Measurements from ENCODE around the gene SMARCE1.

The SMARCE1 gene

GRCh38 chr17:40645291-40645690 lies 2.3 kb downstream of the SMARCE1 start:
- Histone ChIP-seq H3K36me3 (ENCODE audit: control insufficient read depth, insufficient read depth, low read length, severe bottlenecking) (peaks cover 51% of the 10 kb centered on the region), H3K4me1 (ENCODE audit: control insufficient read depth, insufficient read depth, low read length) (peaks cover 38% of the 10 kb centered on the region), H3K9ac (ENCODE audit: low read length) (peak overlapping the region; percentile 99), H3K4me3 (ENCODE audit: low read length) (peak overlapping the region; percentile 99), H3K9me3 (ENCODE audit: control insufficient read depth, low read length) (no peaks in the 10 kb centered on the region), H3K27me3 (replicated peaks; ENCODE audit: control insufficient read depth, insufficient read depth, low read length) (no peaks in the 10 kb centered on the region)
- DNase-seq (ENCODE audit: low read depth), result no peak

DNA sequence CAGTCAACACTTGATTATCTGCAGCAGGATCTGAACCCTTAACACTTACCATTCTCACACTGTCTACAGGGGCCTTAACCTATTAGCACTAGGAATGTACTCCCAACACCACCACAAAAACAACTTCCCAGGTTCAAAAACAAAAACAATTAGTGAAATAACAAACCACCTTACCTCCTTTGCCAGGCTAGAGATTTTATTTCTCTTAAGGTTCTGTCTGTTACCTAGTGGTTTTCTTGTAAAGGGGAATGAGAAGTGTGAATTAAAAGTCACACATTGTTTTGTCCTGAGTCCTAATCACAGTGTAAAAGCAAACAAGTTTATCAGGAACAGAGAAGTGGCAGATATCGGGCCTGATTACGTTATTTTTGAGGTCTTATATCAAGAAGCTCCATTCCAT lies 9.7 kb downstream of the SMARCE1 start:
- no peak overlapping the region for H3K9ac ChIP-seq (ENCODE audit: low read length)
- H3K4me3 ChIP-seq (ENCODE audit: low read length), result no peak overlapping the region
- no peak for DNase-seq (ENCODE audit: low read depth)
- H3K4me1 ChIP-seq (ENCODE audit: control insufficient read depth, insufficient read depth, low read length), result peaks cover 10% of the 10 kb centered on the region
- H3K27me3 ChIP-seq (replicated peaks; ENCODE audit: control insufficient read depth, insufficient read depth, low read length), result no peaks in the 10 kb centered on the region
- H3K36me3 ChIP-seq (ENCODE audit: control insufficient read depth, insufficient read depth, low read length, severe bottlenecking), result peaks cover 83% of the 10 kb centered on the region
- no peaks in the 10 kb centered on the region for H3K9me3 ChIP-seq (ENCODE audit: control insufficient read depth, low read length)

- DNase-seq (ENCODE audit: low read depth), result no peak
Observed at GRCh38 chr17:40633871-40634270, 13.7 kb downstream of the SMARCE1 start.

GRCh38 chr17:40632216-40632615 lies 15.4 kb downstream of the SMARCE1 start:
- no peak overlapping the region for H3K9ac ChIP-seq (ENCODE audit: low read length)
- no peak overlapping the region for H3K4me3 ChIP-seq (ENCODE audit: low read length)
- H3K4me1 ChIP-seq (ENCODE audit: control insufficient read depth, insufficient read depth, low read length), result no peaks in the 10 kb centered on the region
- peaks cover 100% of the 10 kb centered on the region for H3K36me3 ChIP-seq (ENCODE audit: control insufficient read depth, insufficient read depth, low read length, severe bottlenecking)
- no peaks in the 10 kb centered on the region for H3K27me3 ChIP-seq (replicated peaks; ENCODE audit: control insufficient read depth, insufficient read depth, low read length)
- DNase-seq (ENCODE audit: low read depth), result no peak
- no peaks in the 10 kb centered on the region for H3K9me3 ChIP-seq (ENCODE audit: control insufficient read depth, low read length)

More at GRCh38 chr17:40633871-40634270, 13.7 kb downstream of the SMARCE1 start:
- Histone ChIP-seq H3K4me3 (ENCODE audit: low read length) (no peak overlapping the region), H3K27me3 (replicated peaks; ENCODE audit: control insufficient read depth, insufficient read depth, low read length) (no peaks in the 10 kb centered on the region), H3K36me3 (ENCODE audit: control insufficient read depth, insufficient read depth, low read length, severe bottlenecking) (peaks cover 92% of the 10 kb centered on the region), H3K4me1 (ENCODE audit: control insufficient read depth, insufficient read depth, low read length) (no peaks in the 10 kb centered on the region), H3K9me3 (ENCODE audit: control insufficient read depth, low read length) (no peaks in the 10 kb centered on the region), H3K9ac (ENCODE audit: low read length) (no peak overlapping the region)

DNA sequence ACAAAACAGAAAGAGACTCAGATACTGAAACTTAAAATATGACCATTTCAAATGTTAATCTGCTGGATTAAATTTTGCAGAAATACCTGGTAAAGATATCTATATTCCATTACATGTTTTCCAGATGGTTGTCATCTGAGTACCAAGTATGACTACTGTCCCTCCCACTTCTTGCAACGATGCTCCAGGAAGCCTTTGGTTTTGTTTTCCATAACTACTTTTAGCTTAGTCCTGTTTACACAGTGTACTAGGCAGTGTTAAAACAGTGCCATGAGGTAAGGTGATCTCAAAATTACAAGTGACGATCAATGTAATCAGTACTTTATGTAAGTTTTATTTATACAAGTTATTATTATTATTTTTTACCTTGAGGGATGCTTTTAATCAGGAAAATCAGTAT lies 17.8 kb downstream of the SMARCE1 start:
- Histone ChIP-seq H3K36me3 (ENCODE audit: control insufficient read depth, insufficient read depth, low read length, severe bottlenecking) (peaks cover 77% of the 10 kb centered on the region), H3K27me3 (replicated peaks; ENCODE audit: control insufficient read depth, insufficient read depth, low read length) (no peaks in the 10 kb centered on the region), H3K4me3 (ENCODE audit: low read length) (no peak overlapping the region), H3K9ac (ENCODE audit: low read length) (no peak overlapping the region), H3K4me1 (ENCODE audit: control insufficient read depth, insufficient read depth, low read length) (no peaks in the 10 kb centered on the region), H3K9me3 (ENCODE audit: control insufficient read depth, low read length) (no peaks in the 10 kb centered on the region)
- DNase-seq (ENCODE audit: low read depth), result no peak

DNA sequence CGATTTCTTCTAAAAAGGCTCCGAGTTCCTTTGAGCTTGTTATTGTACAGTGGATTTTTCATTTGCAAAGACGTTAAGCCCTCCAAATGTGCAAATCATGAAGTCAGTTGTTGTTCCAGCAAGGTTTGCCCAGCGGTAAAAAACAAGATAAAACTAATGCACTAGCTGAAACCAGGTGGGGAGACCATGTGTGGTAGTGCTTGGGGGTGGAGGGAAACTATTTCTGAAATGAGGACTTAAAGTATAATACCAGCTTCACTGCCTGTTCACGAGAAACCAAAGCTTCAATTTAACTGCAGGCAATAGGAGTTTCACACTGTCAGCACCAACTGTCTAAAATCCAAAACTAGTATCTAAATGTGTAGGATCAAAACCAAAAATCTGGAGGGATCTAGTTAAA lies 22.3 kb downstream of the SMARCE1 start:
- Histone ChIP-seq H3K9me3 (ENCODE audit: control insufficient read depth, low read length) (no peaks in the 10 kb centered on the region), H3K9ac (ENCODE audit: low read length) (no peak overlapping the region), H3K4me3 (ENCODE audit: low read length) (no peak overlapping the region), H3K4me1 (ENCODE audit: control insufficient read depth, insufficient read depth, low read length) (no peaks in the 10 kb centered on the region), H3K36me3 (ENCODE audit: control insufficient read depth, insufficient read depth, low read length, severe bottlenecking) (peaks cover 32% of the 10 kb centered on the region), H3K27me3 (replicated peaks; ENCODE audit: control insufficient read depth, insufficient read depth, low read length) (no peaks in the 10 kb centered on the region)
- DNase-seq (ENCODE audit: low read depth), result no peak

DNA sequence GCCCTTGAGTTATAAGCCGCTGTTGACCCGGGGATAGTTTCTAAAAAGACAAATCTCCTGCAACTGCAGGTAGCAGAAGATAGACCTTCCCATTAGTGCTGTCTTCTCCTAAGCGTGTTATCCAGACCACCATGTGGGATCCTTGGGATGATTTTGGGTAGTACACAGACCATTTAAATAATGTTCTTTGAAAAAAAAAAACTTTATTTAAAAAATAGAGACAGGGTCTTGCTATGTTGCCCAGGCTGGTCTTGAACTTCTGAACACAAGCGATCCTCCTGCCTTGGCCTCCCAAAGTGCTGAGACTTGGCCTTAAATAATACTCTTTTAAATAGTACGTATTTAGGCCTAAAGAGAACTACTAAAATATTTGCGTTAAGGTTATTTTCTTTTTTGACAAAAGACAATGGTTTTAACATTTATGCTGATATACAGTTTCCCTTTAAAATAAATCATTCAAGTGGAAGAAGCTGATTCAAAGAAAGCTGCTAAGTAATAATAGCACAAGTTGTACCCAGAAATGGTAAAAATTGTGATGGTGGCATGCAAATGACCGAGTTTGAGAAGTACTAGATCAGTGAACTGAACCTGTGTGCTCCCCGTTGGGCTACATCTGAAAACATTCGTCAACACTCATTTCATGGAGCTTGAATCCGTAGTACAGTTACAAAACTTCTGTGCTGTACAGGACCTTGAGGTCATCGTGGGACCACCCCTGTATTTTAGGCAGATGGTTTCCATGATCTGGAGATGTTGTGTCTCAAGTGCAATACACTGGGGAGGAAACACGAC lies 24.0 kb downstream of the SMARCE1 start:
- peaks cover 5% of the 10 kb centered on the region for H3K27me3 ChIP-seq (replicated peaks; ENCODE audit: control insufficient read depth, insufficient read depth, low read length)
- DNase-seq (ENCODE audit: low read depth), result no peak
- no peak overlapping the region for H3K4me3 ChIP-seq (ENCODE audit: low read length)
- H3K4me1 ChIP-seq (ENCODE audit: control insufficient read depth, insufficient read depth, low read length), result no peaks in the 10 kb centered on the region
- H3K9ac ChIP-seq (ENCODE audit: low read length), result no peak overlapping the region
- no peaks in the 10 kb centered on the region for H3K9me3 ChIP-seq (ENCODE audit: control insufficient read depth, low read length)
- peaks cover 15% of the 10 kb centered on the region for H3K36me3 ChIP-seq (ENCODE audit: control insufficient read depth, insufficient read depth, low read length, severe bottlenecking)

DNA sequence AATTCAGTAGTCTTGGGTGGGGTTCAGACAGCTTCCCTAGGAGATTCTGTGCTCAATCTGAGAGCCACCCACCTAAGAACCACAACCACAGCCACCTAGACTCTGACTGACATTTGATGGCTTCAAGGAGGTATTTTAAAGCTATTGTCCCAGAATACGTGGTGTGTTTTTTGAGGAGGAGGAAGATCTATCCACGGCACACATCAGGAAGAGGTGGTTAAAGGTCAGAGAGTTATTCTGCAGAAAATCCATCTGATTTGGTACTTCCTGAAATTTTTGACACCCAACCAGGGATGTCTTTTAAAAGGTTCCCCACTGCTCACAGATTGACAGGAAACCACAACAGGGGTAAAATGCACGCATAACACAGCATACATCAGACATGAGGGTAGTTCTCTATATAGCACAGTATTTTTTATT lies 25.1 kb downstream of the SMARCE1 start:
- Histone ChIP-seq H3K27me3 (replicated peaks; ENCODE audit: control insufficient read depth, insufficient read depth, low read length) (peaks cover 5% of the 10 kb centered on the region), H3K4me3 (ENCODE audit: low read length) (no peak overlapping the region), H3K36me3 (ENCODE audit: control insufficient read depth, insufficient read depth, low read length, severe bottlenecking) (peaks cover 5% of the 10 kb centered on the region), H3K4me1 (ENCODE audit: control insufficient read depth, insufficient read depth, low read length) (peaks cover 6% of the 10 kb centered on the region), H3K9me3 (ENCODE audit: control insufficient read depth, low read length) (no peaks in the 10 kb centered on the region), H3K9ac (ENCODE audit: low read length) (no peak overlapping the region)
- no peak for DNase-seq (ENCODE audit: low read depth)

DNA sequence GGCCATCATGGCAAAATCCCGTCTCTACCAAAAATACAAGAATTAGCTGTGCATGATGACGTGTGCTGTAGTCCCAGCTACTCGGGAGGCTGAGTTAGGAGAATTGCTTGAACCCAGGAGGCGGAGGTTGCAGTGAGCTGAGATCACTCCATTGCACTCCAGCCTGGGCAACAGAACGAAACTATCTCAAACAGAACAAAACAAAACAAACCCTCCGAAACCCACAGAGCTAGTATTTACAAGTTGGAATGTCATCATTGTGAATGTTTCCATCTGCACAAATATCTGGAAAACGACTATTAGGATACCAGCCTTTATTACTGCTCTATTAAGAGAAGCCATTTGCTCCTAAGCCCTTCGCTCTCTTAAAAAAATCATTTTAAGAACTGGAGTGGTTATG lies 26.0 kb downstream of the SMARCE1 start:
- peak overlapping the region; percentile 6 for H3K9ac ChIP-seq (ENCODE audit: low read length)
- no peaks in the 10 kb centered on the region for H3K9me3 ChIP-seq (ENCODE audit: control insufficient read depth, low read length)
- H3K27me3 ChIP-seq (replicated peaks; ENCODE audit: control insufficient read depth, insufficient read depth, low read length), result peaks cover 11% of the 10 kb centered on the region
- H3K4me1 ChIP-seq (ENCODE audit: control insufficient read depth, insufficient read depth, low read length), result peaks cover 8% of the 10 kb centered on the region
- no peak for DNase-seq (ENCODE audit: low read depth)
- H3K36me3 ChIP-seq (ENCODE audit: control insufficient read depth, insufficient read depth, low read length, severe bottlenecking), result no peaks in the 10 kb centered on the region
- H3K4me3 ChIP-seq (ENCODE audit: low read length), result no peak overlapping the region

DNA sequence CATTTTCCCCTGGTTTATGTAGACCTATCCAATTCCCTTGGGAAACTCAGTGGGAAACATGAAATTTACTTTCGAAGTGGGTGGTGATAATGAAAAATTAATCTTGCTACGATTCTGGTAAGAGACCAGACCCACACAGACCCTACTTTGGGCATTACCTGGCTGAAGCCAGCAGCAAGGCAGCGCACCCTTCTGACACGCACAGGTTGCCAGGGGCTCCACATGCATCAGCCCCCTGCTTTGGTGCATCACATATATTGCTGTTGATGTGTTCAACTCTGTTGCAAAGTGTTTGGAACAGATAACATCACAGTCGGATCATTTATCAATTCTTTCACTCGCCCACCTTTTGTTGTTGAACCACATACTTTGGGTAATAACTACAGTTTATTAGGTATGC lies 26.6 kb downstream of the SMARCE1 start:
- peaks cover 8% of the 10 kb centered on the region for H3K4me1 ChIP-seq (ENCODE audit: control insufficient read depth, insufficient read depth, low read length)
- H3K27me3 ChIP-seq (replicated peaks; ENCODE audit: control insufficient read depth, insufficient read depth, low read length), result peaks cover 11% of the 10 kb centered on the region
- H3K4me3 ChIP-seq (ENCODE audit: low read length), result no peak overlapping the region
- H3K9me3 ChIP-seq (ENCODE audit: control insufficient read depth, low read length), result no peaks in the 10 kb centered on the region
- DNase-seq (ENCODE audit: low read depth), result no peak
- H3K9ac ChIP-seq (ENCODE audit: low read length), result no peak overlapping the region
- no peaks in the 10 kb centered on the region for H3K36me3 ChIP-seq (ENCODE audit: control insufficient read depth, insufficient read depth, low read length, severe bottlenecking)

- Histone ChIP-seq H3K9ac (ENCODE audit: low read length) (no peak overlapping the region), H3K4me1 (ENCODE audit: control insufficient read depth, insufficient read depth, low read length) (peaks cover 8% of the 10 kb centered on the region), H3K9me3 (ENCODE audit: control insufficient read depth, low read length) (no peaks in the 10 kb centered on the region), H3K4me3 (ENCODE audit: low read length) (no peak overlapping the region), H3K36me3 (ENCODE audit: control insufficient read depth, insufficient read depth, low read length, severe bottlenecking) (no peaks in the 10 kb centered on the region), H3K27me3 (replicated peaks; ENCODE audit: control insufficient read depth, insufficient read depth, low read length) (peaks cover 11% of the 10 kb centered on the region)
- no peak for DNase-seq (ENCODE audit: low read depth)
Observed at GRCh38 chr17:40618754-40619625, 28.6 kb downstream of the SMARCE1 start.

Data from adipocyte (in vitro differentiated cells).